Neural cell (in vitro differentiated cells): ENCODE measurements around the gene SNX6. TPM values are rescaled to one million over a fixed set of nuclear protein-coding genes. Genes with fewer than 3 reads are reported as not detected.

ENCODE experiments used
- H2AFZ ChIP-seq: fragments of 200-600, 300-800 bp; sonication (generic), shearing (Covaris generic); 2 replicates; pipeline ENCODE4 v1.6.0; 2014; ENCODE audit warnings: low read depth, mild to moderate bottlenecking, antibody characterized with exemption, low read length, moderate library complexity
- H3F3A ChIP-seq: fragments of 200-600 bp; shearing (Covaris generic); 2 replicates; pipeline ENCODE4 v1.6.1; 2016; ENCODE audit warnings: mild to moderate bottlenecking, moderate library complexity, mixed read lengths, antibody characterized with exemption, low read length; ENCODE audit not compliant: insufficient read depth, poor library complexity, severe bottlenecking
- H3K27ac ChIP-seq: fragments of 200-600, 300-800 bp; sonication (generic), shearing (Covaris generic); 2 replicates; pipeline ENCODE4 v1.5.1; 2014; ENCODE audit warnings: mild to moderate bottlenecking, low read length, moderate library complexity
- H3K27me3 ChIP-seq: fragments of 300-800, 200-600 bp; sonication (generic), shearing (Covaris generic); 2 replicates; pipeline ENCODE4 v1.6.0; 2014; ENCODE audit warnings: mild to moderate bottlenecking, low read depth, low read length, moderate library complexity; ENCODE audit not compliant: insufficient read depth
- H3K36me3 ChIP-seq: fragments of 300-800, 200-600 bp; sonication (generic), shearing (Covaris generic); 2 replicates; pipeline ENCODE4 v1.5.1; 2014; ENCODE audit warnings: mild to moderate bottlenecking, antibody characterized with exemption, low read length, moderate library complexity; ENCODE audit not compliant: insufficient read depth
- H3K4me2 ChIP-seq: fragments of 300-800, 200-600 bp; sonication (generic), shearing (Covaris generic); 2 replicates; pipeline ENCODE4 v1.6.0; 2014; ENCODE audit warnings: mild to moderate bottlenecking, low read length
- H3K4me3 ChIP-seq: fragments of 300-800, 200-600 bp; sonication (generic), shearing (Covaris generic); 2 replicates; pipeline ENCODE4 v1.5.1; 2014; ENCODE audit warnings: mild to moderate bottlenecking, low read length, moderate library complexity
- H3K79me2 ChIP-seq: fragments of 200-600 bp; shearing (Covaris generic); replicated peaks from 2 replicates; pipeline ENCODE4 v1.6.0; 2014; ENCODE audit warnings: mild to moderate bottlenecking, low read length, moderate library complexity; ENCODE audit not compliant: insufficient read depth
- H3K9ac ChIP-seq: fragments of 300-800, 200-600 bp; sonication (generic), shearing (Covaris generic); 2 replicates; pipeline ENCODE4 v1.6.1; 2016; ENCODE audit warnings: mild to moderate bottlenecking, low read length, mixed read lengths
- H3K9me2 ChIP-seq: fragments of 200-600 bp; shearing (Covaris generic); 2 replicates; pipeline ENCODE4 v1.6.1; 2016; ENCODE audit warnings: mild to moderate bottlenecking, low read length, mixed read lengths; ENCODE audit not compliant: insufficient read depth
- H3K9me3 ChIP-seq: fragments of 200-600, 300-800 bp; sonication (generic), shearing (Covaris generic); 2 replicates; pipeline ENCODE4 v1.6.1; 2016; ENCODE audit warnings: mild to moderate bottlenecking, mixed run types, low read length, moderate library complexity, mixed read lengths
- H4K20me1 ChIP-seq: fragments of 200-600 bp; shearing (Covaris generic); 2 replicates; pipeline ENCODE4 v1.6.1; 2016; ENCODE audit warnings: mild to moderate bottlenecking, mixed run types; ENCODE audit not compliant: insufficient read depth
- CTCF ChIP-seq: fragments of 450-650 bp; IDR thresholded peaks from 2 replicates; pipeline ENCODE4 v1.5.1; 2014; ENCODE audit warnings: antibody characterized with exemption, mild to moderate bottlenecking, moderate library complexity; ENCODE audit not compliant: poor library complexity, severe bottlenecking
- EP300 ChIP-seq: fragments of 450-650 bp; conservative IDR thresholded peaks from 2 replicates; pipeline ENCODE4 v1.6.1; 2014; ENCODE audit warnings: antibody characterized with exemption, mild to moderate bottlenecking, moderate library complexity; ENCODE audit not compliant: poor library complexity, severe bottlenecking
- EZH2 ChIP-seq: fragments of 200-600, 300-800 bp; shearing (Covaris generic), sonication (generic); IDR thresholded peaks from 2 replicates; pipeline ENCODE4 v1.6.1; 2014; ENCODE audit warnings: antibody characterized with exemption, low read length, borderline replicate concordance, mild to moderate bottlenecking; ENCODE audit not compliant: insufficient read depth, poor library complexity, severe bottlenecking
- MXI1 ChIP-seq: fragments of 450-650 bp; conservative IDR thresholded peaks from 2 replicates; pipeline ENCODE4 v1.6.1; 2014; ENCODE audit warnings: antibody characterized with exemption, mild to moderate bottlenecking; ENCODE audit not compliant: poor library complexity, severe bottlenecking
- POLR2AphosphoS5 ChIP-seq: IDR thresholded peaks from 2 replicates; pipeline ENCODE4 v1.6.1; 2012
- RAD21 ChIP-seq: fragments of 450-650 bp; conservative IDR thresholded peaks from 2 replicates; pipeline ENCODE4 v1.6.1; 2014; ENCODE audit warnings: antibody characterized with exemption, mild to moderate bottlenecking, moderate library complexity
- REST ChIP-seq: IDR thresholded peaks from 2 replicates; pipeline ENCODE4 v1.6.1; 2012; ENCODE audit warnings: borderline replicate concordance
- SMC3 ChIP-seq: fragments of 450-650 bp; conservative IDR thresholded peaks from 2 replicates; pipeline ENCODE4 v1.6.1; 2014; ENCODE audit warnings: antibody characterized with exemption, mild to moderate bottlenecking, moderate library complexity; ENCODE audit not compliant: poor library complexity
- TAF1 ChIP-seq: IDR thresholded peaks from 2 replicates; pipeline ENCODE4 v1.6.1; 2012; ENCODE audit warnings: low read depth
- polyA plus RNA-seq: library from polyadenylated mRNA; depleted of rRNA; stranded (reverse); fragments of >200 nt; gene quantifications from 2 replicates; pipeline ENCODE4 v1.2.3, GENCODE V29; 2014

Gene SNX6
- polyA plus RNA-seq, 1 donor from 2014 or later: 129 TPM

DNA sequence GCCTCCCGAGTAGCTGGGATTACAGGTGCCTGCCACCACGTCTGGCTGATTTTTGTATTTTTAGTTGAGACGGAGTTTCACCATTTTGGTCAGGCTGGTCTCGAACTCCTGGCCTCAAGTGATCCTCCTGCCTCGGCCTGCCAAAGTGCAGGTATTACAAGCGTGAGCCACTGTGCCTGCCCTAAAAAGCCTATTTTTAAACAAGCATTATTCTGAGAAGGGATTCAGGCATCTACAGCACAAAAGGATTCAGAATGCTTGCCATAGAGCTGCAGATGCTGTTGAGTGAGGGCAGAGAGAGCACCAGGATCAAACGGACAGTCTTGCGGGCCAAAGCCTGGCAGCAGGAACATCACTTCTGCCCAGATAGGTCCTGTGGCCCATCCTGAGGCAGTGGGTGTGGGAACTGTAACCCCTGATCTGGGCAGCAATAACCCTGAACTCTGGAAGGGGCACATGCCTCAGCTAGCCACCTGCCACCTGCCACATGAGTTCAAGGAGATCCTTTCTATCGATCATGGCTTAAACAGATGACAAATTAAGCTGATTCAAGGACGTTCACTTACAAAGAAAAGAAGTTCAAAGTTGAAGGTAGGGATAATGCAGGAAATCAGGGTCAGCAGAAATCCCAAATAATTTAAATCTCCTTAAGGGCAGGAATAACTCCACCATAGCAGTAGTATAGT is 16.8 kb upstream of the SNX6 start:
- H3K79me2 ChIP-seq: no peaks in the 10 kb centered on the region
- no peak overlapping the region for H3K4me2 ChIP-seq
- no peaks in the 10 kb centered on the region for H3K9me2 ChIP-seq
- no peaks in the 10 kb centered on the region for H3K9me3 ChIP-seq
- no peak overlapping the region for H2AFZ ChIP-seq
- H3K27ac ChIP-seq: no peak overlapping the region
- no peaks in the 10 kb centered on the region for H3F3A ChIP-seq
- H4K20me1 ChIP-seq: no peaks in the 10 kb centered on the region
- no peaks in the 10 kb centered on the region for H3K27me3 ChIP-seq
- no peak for TF ChIP-seq CTCF
- TF ChIP-seq POLR2AphosphoS5: no peak
- TF ChIP-seq MXI1: no peak
- no peak for TF ChIP-seq RAD21
- TF ChIP-seq SMC3: no peak
- TF ChIP-seq EZH2: no peak
- TF ChIP-seq EP300: no peak
- TF ChIP-seq TAF1: no peak
- no peak for TF ChIP-seq REST
- no peaks in the 10 kb centered on the region for H3K36me3 ChIP-seq
- H3K9ac ChIP-seq: no peak overlapping the region
- H3K4me3 ChIP-seq: no peak overlapping the region

- no peak overlapping the region for H3K4me3 ChIP-seq
- H3K9me2 ChIP-seq: no peaks in the 10 kb centered on the region
- TF ChIP-seq TAF1 (no peak), RAD21 (no peak), POLR2AphosphoS5 (no peak), MXI1 (no peak), CTCF (no peak), REST (no peak), EP300 (no peak), SMC3 (no peak), EZH2 (no peak)
- no peaks in the 10 kb centered on the region for H3K36me3 ChIP-seq
- H4K20me1 ChIP-seq: no peaks in the 10 kb centered on the region
- no peak overlapping the region for H3K9ac ChIP-seq
- no peak overlapping the region for H3K27ac ChIP-seq
- H3F3A ChIP-seq: no peaks in the 10 kb centered on the region
- H3K9me3 ChIP-seq: no peaks in the 10 kb centered on the region
- no peak overlapping the region for H2AFZ ChIP-seq
- no peak overlapping the region for H3K4me2 ChIP-seq
- no peaks in the 10 kb centered on the region for H3K27me3 ChIP-seq
- no peaks in the 10 kb centered on the region for H3K79me2 ChIP-seq
These were observed 13.4 kb upstream of the SNX6 start for GRCh38 chr14:34643361-34643760.
